ENCODE measurements around the gene GPR141.

The GPR141 gene

GRCh38 chr7:37751096-37751495 is 67.5 kb downstream of the GPR141 start:
- H3K36me3 ChIP-seq = peaks cover 16% of the 10 kb centered on the region
- H3K9me3 ChIP-seq = no peaks in the 10 kb centered on the region
- H3K27ac ChIP-seq = peak overlapping the region; percentile 1
- H3K4me3 ChIP-seq (ENCODE audit: low read depth in 1 of 2, low read length in 1 of 2) = no peak overlapping the region
- H3K4me1 ChIP-seq (ENCODE audit: control insufficient read depth in 1 of 2, insufficient read depth in 1 of 2, low read depth in 1 of 2, low read length in 1 of 2) = peaks cover 8 to 10% of the 10 kb centered on the region in 2 experiments
- TF ChIP-seq CTCF (IDR thresholded peaks at IDR 0.05) = no peak
- no peaks in the 10 kb centered on the region for H3K27me3 ChIP-seq

- Histone ChIP-seq H3K36me3 (peaks cover 13% of the 10 kb centered on the region), H3K4me1 (ENCODE audit: control insufficient read depth in 1 of 2, insufficient read depth in 1 of 2, low read depth in 1 of 2, low read length in 1 of 2) (peaks cover 32 to 34% of the 10 kb centered on the region in 2 experiments), H3K27ac (peak overlapping the region; percentile 8), H3K4me3 (ENCODE audit: low read depth in 1 of 2, low read length in 1 of 2) (no peak overlapping the region), H3K27me3 (no peaks in the 10 kb centered on the region), H3K9me3 (no peaks in the 10 kb centered on the region)
- TF ChIP-seq CTCF (IDR thresholded peaks at IDR 0.05) = no peak
These were observed 70.0 kb downstream of the GPR141 start for GRCh38 chr7:37753398-37754050.

- Histone ChIP-seq H3K27me3 (no peaks in the 10 kb centered on the region), H3K9me3 (no peaks in the 10 kb centered on the region), H3K27ac (peak overlapping the region; percentile 74), H3K4me3 (ENCODE audit: low read depth in 1 of 2, low read length in 1 of 2) (peak overlapping the region; percentile 23 to 27), H3K36me3 (peaks cover 15% of the 10 kb centered on the region), H3K4me1 (ENCODE audit: control insufficient read depth in 1 of 2, insufficient read depth in 1 of 2, low read depth in 1 of 2, low read length in 1 of 2) (peaks cover 45% of the 10 kb centered on the region in 2 experiments)
- no peak for TF ChIP-seq CTCF (IDR thresholded peaks at IDR 0.05)
These were observed 73.4 kb downstream of the GPR141 start for GRCh38 chr7:37756797-37757551.

GRCh38 chr7:37757563-37757962 is 74.0 kb downstream of the GPR141 start:
- TF ChIP-seq CTCF (IDR thresholded peaks at IDR 0.05) = no peak
- peaks cover 45% of the 10 kb centered on the region in 2 experiments for H3K4me1 ChIP-seq (ENCODE audit: control insufficient read depth in 1 of 2, insufficient read depth in 1 of 2, low read depth in 1 of 2, low read length in 1 of 2)
- peak overlapping the region; percentile 23 to 27 for H3K4me3 ChIP-seq (ENCODE audit: low read depth in 1 of 2, low read length in 1 of 2)
- H3K36me3 ChIP-seq = peaks cover 21% of the 10 kb centered on the region
- H3K27me3 ChIP-seq = no peaks in the 10 kb centered on the region
- no peaks in the 10 kb centered on the region for H3K9me3 ChIP-seq
- H3K27ac ChIP-seq = peak overlapping the region; percentile 74

- no peak overlapping the region for H3K4me3 ChIP-seq (ENCODE audit: low read depth in 1 of 2, low read length in 1 of 2)
- H3K9me3 ChIP-seq = no peaks in the 10 kb centered on the region
- no peaks in the 10 kb centered on the region for H3K27me3 ChIP-seq
- TF ChIP-seq CTCF (IDR thresholded peaks at IDR 0.05) = no peak
- peaks cover 45% of the 10 kb centered on the region in 2 experiments for H3K4me1 ChIP-seq (ENCODE audit: control insufficient read depth in 1 of 2, insufficient read depth in 1 of 2, low read depth in 1 of 2, low read length in 1 of 2)
- H3K36me3 ChIP-seq = peaks cover 29% of the 10 kb centered on the region
- peak overlapping the region; percentile 74 for H3K27ac ChIP-seq
These were observed 75.0 kb downstream of the GPR141 start for GRCh38 chr7:37758501-37759045.

Measured in neutrophil (primary cell).